ENCODE data around the gene PDE7B.

Gene PDE7B

GRCh38 chr6:135842618-135843392 is 8.7 kb upstream of the PDE7B start:
- H3K4me3 ChIP-seq (ENCODE audit: low read depth, low read length): no peak overlapping the region
- no peak for DNase-seq (ENCODE audit: low read depth)
- no peak for TF ChIP-seq CTCF (conservative IDR thresholded peaks at IDR 0.05; ENCODE audit: low read depth, low read length)

GRCh38 chr6:135850882-135851281 is 619 bp upstream of the PDE7B start:
- no peak for DNase-seq (ENCODE audit: low read depth)
- H3K4me3 ChIP-seq (ENCODE audit: low read depth, low read length): no peak overlapping the region
- no peak for TF ChIP-seq CTCF (conservative IDR thresholded peaks at IDR 0.05; ENCODE audit: low read depth, low read length)

GRCh38 chr6:135852746-135853145 is 1.2 kb downstream of the PDE7B start:
- no peak for TF ChIP-seq CTCF (conservative IDR thresholded peaks at IDR 0.05; ENCODE audit: low read depth, low read length)
- no peak for DNase-seq (ENCODE audit: low read depth)
- peak overlapping the region; percentile 66 for H3K4me3 ChIP-seq (ENCODE audit: low read depth, low read length)

GRCh38 chr6:135853227-135853626 is 1.7 kb downstream of the PDE7B start:
- DNase-seq (ENCODE audit: low read depth): peak; percentile 80
- TF ChIP-seq CTCF (conservative IDR thresholded peaks at IDR 0.05; ENCODE audit: low read depth, low read length): peak; percentile 44
- H3K4me3 ChIP-seq (ENCODE audit: low read depth, low read length): peak overlapping the region; percentile 66

- DNase-seq (ENCODE audit: low read depth): peak; percentile 46
- peak overlapping the region; percentile 66 for H3K4me3 ChIP-seq (ENCODE audit: low read depth, low read length)
- TF ChIP-seq CTCF (conservative IDR thresholded peaks at IDR 0.05; ENCODE audit: low read depth, low read length): no peak
Observed at GRCh38 chr6:135853986-135854385, 2.5 kb downstream of the PDE7B start.

GRCh38 chr6:135854799-135855198 is 3.3 kb downstream of the PDE7B start:
- peak overlapping the region; percentile 3 for H3K4me3 ChIP-seq (ENCODE audit: low read depth, low read length)
- TF ChIP-seq CTCF (conservative IDR thresholded peaks at IDR 0.05; ENCODE audit: low read depth, low read length): no peak
- no peak for DNase-seq (ENCODE audit: low read depth)

GRCh38 chr6:135858931-135859330 is 7.4 kb downstream of the PDE7B start:
- no peak for TF ChIP-seq CTCF (conservative IDR thresholded peaks at IDR 0.05; ENCODE audit: low read depth, low read length)
- no peak for DNase-seq (ENCODE audit: low read depth)
- H3K4me3 ChIP-seq (ENCODE audit: low read depth, low read length): no peak overlapping the region
